ENCODE results near the gene BIVM. TPM values are rescaled to one million over a fixed set of nuclear protein-coding genes. Genes with fewer than 3 reads are reported as not detected.

Gene BIVM
- total RNA-seq, 1 donor from 2014 or later, result 16.6 TPM

DNA sequence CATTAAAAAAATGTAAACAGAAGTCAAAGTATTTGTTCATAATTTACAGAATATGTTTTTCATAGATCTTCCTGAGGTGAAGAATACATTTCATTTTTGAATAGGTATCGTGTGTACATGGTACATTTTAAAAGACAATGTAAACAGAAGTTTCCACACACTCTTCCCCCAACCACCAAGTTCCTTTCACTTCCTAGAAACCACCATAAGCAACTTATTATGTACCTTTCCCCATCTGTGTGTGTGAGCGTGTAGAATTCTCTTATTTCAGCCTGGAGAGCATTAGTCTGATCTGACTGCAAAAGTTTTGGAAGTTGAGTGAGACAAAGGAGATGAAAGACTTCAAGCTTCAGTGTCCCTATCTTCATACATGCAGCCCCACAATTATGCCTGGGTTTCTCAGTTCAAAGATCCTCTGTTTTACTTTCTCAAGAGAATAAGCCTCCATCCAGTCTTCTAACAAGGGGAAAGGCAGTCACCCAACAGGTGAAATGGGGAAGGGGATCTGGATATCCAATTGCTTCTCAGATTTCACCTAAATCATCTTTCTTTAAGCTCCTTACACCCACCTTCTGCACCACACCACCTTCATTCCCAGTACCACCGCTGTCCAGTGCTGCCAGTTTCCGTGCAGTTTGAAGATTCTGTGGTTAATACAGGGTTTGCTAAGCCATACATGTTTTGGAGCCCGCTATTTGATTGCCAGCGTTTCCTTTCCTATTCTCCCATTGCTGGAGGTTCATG lies 27.4 kb upstream of the BIVM start:
- TF ChIP-seq, protein P1, sequence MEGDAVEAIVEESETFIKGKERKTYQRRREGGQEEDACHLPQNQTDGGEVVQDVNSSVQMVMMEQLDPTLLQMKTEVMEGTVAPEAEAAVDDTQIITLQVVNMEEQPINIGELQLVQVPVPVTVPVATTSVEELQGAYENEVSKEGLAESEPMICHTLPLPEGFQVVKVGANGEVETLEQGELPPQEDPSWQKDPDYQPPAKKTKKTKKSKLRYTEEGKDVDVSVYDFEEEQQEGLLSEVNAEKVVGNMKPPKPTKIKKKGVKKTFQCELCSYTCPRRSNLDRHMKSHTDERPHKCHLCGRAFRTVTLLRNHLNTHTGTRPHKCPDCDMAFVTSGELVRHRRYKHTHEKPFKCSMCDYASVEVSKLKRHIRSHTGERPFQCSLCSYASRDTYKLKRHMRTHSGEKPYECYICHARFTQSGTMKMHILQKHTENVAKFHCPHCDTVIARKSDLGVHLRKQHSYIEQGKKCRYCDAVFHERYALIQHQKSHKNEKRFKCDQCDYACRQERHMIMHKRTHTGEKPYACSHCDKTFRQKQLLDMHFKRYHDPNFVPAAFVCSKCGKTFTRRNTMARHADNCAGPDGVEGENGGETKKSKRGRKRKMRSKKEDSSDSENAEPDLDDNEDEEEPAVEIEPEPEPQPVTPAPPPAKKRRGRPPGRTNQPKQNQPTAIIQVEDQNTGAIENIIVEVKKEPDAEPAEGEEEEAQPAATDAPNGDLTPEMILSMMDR (IDR thresholded peaks at IDR 0.05; ENCODE audit: unreplicated experiment), result no peak
- Mint-ChIP-seq H3K9me3 (ENCODE audit: unreplicated experiment) (no peaks in the 10 kb centered on the region), H3K27me3 (ENCODE audit: unreplicated experiment) (peaks cover 12% of the 10 kb centered on the region), H3K4me1 (ENCODE audit: unreplicated experiment) (peaks cover 16% of the 10 kb centered on the region), H3K36me3 (ENCODE audit: low read depth, unreplicated experiment) (peaks cover 5% of the 10 kb centered on the region), H3K27ac (ENCODE audit: unreplicated experiment) (no peak overlapping the region), H3K4me3 (ENCODE audit: unreplicated experiment) (no peak overlapping the region)
- DNase-seq (ENCODE audit: low spot score), result no peak

DNA sequence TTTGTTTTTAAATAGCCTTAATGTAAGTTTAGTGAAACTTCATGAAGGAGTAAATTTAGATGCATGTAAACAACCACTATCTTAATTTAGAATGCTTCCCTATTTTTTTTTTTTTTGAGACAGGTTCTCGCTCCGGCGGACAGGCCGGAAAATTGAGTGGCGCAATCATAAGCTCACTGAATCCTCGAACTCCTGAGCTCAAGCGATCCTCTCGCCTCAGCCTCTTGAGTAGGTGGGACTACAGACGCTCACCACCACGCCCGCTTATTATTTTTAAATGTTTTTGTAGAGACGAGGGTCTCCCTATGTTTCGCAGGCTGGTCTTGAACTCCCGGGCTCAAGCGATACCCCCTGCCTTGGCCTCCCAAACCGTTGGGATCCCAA lies 26.9 kb upstream of the BIVM start:
- H3K27me3 Mint-ChIP-seq (ENCODE audit: unreplicated experiment), result peaks cover 12% of the 10 kb centered on the region
- peaks cover 16% of the 10 kb centered on the region for H3K4me1 Mint-ChIP-seq (ENCODE audit: unreplicated experiment)
- DNase-seq (ENCODE audit: low spot score), result no peak
- H3K27ac Mint-ChIP-seq (ENCODE audit: unreplicated experiment), result no peak overlapping the region
- no peaks in the 10 kb centered on the region for H3K9me3 Mint-ChIP-seq (ENCODE audit: unreplicated experiment)
- H3K4me3 Mint-ChIP-seq (ENCODE audit: unreplicated experiment), result no peak overlapping the region
- peaks cover 5% of the 10 kb centered on the region for H3K36me3 Mint-ChIP-seq (ENCODE audit: low read depth, unreplicated experiment)
- TF ChIP-seq, protein P1 (IDR thresholded peaks at IDR 0.05; ENCODE audit: unreplicated experiment), result no peak

DNA sequence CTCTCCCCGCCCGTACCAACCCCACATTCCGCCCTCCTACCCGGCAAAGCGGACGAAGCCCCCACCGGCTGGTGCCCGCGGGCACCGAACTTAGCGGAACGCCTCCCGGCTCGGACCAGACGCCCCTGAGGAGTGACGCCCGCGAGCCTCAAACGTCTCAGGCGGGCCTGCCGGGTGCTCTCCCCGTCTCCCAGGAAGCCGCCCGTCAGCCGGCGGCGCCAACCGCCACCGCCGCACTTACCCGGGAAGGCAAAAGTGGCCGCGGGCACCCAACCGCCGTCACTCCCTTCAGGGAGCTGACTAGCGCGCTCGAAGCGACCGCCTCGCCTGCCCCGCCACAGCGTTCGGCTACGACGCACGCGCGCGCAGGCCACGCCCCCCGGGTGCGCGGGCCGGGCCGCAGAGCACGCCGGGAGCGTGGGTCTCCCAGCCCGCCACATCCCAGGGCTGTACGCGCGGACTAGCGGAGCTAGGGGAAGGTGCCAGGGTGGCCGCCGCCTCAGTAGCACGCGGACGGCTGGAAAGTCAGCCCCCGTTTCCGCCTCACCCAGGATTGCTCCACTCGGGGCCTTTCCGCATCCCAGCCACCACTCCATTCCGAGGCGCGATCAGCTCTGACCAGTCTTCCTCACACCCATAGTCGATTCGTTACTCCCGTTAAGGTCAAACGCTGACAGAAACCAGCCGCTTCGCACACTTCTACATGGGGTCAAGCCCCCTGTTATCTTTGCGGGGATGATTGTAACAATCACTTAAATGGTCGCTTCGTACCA lies 25.3 kb upstream of the BIVM start, which contains the start of gene TEX30:
Gene TEX30, minus strand, starts transcription at position 346 of the 773 bp plus-strand sequence. CDS start 3,760 bp downstream, outside the sequence.
- Mint-ChIP-seq H3K27ac (ENCODE audit: unreplicated experiment) (peak within 1 kb of the TSS; percentile 89), H3K9me3 (ENCODE audit: unreplicated experiment) (no peaks in the 10 kb centered on the region), H3K36me3 (ENCODE audit: low read depth, unreplicated experiment) (peaks cover 5% of the 10 kb centered on the region), H3K4me3 (ENCODE audit: unreplicated experiment) (peak within 1 kb of the TSS; percentile 94), H3K4me1 (ENCODE audit: unreplicated experiment) (peaks cover 16% of the 10 kb centered on the region), H3K27me3 (ENCODE audit: unreplicated experiment) (peaks cover 12% of the 10 kb centered on the region)
- TF ChIP-seq, protein P1 (IDR thresholded peaks at IDR 0.05; ENCODE audit: unreplicated experiment), result no peak
- DNase-seq (ENCODE audit: low spot score), result peak; percentile 87

DNA sequence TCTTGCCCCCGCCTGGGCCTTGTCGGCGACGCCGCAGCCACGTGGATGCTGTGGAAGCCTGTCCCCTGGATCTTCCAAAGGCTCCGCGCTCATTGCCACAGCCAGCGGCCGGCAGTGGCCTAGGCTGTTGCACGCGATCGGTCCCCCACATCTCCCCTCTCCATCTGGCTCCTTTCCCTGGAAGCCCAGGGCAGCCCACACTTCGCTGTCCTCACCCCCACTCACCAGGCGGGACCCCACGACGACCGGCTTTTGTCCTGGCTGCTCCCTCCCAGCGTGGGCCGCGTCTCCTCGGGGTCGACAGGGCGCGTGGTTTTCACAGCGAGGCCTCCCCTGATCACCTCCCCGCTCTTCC lies 24.7 kb upstream of the BIVM start:
- TF ChIP-seq, protein P1 (IDR thresholded peaks at IDR 0.05; ENCODE audit: unreplicated experiment), result no peak
- DNase-seq (ENCODE audit: low spot score), result no peak
- no peaks in the 10 kb centered on the region for H3K9me3 Mint-ChIP-seq (ENCODE audit: unreplicated experiment)
- peaks cover 5% of the 10 kb centered on the region for H3K36me3 Mint-ChIP-seq (ENCODE audit: low read depth, unreplicated experiment)
- peaks cover 12% of the 10 kb centered on the region for H3K27me3 Mint-ChIP-seq (ENCODE audit: unreplicated experiment)
- peak overlapping the region; percentile 94 for H3K4me3 Mint-ChIP-seq (ENCODE audit: unreplicated experiment)
- H3K27ac Mint-ChIP-seq (ENCODE audit: unreplicated experiment), result no peak overlapping the region
- peaks cover 16% of the 10 kb centered on the region for H3K4me1 Mint-ChIP-seq (ENCODE audit: unreplicated experiment)
